ENCODE data around the gene RASGRF1.

DNA sequence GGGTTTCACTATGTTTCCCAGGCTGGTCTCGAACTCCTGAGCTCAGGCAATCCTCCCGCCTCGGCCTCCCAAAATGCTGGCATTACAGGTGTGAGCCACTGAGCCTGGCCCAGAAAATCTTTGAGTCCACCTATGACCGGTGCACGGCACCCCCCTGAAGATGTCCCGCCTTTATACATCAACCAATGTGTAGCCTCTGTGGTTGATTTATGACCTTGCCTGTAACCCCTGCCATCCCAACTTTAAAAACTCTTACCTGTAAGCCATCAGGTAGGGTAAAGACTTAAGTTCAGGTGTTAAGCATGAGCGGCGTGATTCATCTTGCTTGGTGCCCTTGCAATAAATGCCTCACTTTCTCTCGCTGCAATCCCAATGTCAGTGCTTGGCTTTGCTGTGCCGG lies 131.2 kb downstream of the RASGRF1 start:
- TF ChIP-seq YY1 (IDR thresholded peaks at IDR 0.05; ENCODE audit: insufficient read depth, insufficient read length) (no peak), ZNF274 (IDR thresholded peaks at IDR 0.05; ENCODE audit: low read depth, low read length) (no peak), SUZ12 (IDR thresholded peaks at IDR 0.05; ENCODE audit: extremely low read depth, insufficient read depth, insufficient read length) (no peak)

Measured in NT2/D1 (cell line).